ENCODE data around the gene DNAH14.

Gene DNAH14

DNA sequence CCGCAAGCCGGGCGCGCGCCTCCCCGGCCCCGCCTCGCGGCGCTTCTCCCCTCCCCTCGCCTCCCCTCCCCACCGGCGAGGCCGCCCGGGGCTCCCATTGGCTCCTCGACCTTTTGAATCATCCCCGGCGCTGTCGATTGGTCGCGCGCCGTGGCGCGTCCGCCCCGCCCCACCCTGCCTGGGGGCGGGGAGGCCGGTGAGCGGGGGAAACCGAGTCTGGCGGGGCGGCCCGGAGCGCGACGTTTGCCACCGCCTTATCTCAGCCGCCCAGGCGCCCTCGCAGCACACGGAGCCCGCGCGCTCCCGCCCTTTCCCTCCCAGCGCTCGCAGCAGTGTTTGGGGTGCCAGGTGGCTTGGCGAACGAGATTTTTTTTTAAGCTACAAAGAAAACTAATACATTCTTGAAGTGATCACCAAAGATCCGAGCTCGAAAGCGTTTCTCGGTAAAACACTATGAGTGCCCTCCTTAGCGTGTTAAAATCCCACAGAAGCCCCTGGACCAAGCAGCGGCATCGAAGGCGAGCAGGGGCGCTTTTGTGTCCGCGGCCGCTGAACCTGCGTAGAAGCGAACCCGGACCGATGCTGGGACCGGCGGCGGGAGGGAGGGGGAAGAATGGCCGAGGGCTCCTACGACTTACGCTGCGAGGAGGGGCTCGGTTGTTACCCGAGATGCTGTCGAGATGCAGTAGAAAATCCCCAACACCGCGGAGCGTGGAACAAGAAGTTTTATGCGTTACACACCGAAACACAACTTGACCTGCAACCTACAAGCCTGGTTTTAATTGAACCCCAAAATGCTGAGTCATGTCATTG lies 498.8 kb downstream of the DNAH14 start (continued):
- TF ChIP-seq, protein P1, sequence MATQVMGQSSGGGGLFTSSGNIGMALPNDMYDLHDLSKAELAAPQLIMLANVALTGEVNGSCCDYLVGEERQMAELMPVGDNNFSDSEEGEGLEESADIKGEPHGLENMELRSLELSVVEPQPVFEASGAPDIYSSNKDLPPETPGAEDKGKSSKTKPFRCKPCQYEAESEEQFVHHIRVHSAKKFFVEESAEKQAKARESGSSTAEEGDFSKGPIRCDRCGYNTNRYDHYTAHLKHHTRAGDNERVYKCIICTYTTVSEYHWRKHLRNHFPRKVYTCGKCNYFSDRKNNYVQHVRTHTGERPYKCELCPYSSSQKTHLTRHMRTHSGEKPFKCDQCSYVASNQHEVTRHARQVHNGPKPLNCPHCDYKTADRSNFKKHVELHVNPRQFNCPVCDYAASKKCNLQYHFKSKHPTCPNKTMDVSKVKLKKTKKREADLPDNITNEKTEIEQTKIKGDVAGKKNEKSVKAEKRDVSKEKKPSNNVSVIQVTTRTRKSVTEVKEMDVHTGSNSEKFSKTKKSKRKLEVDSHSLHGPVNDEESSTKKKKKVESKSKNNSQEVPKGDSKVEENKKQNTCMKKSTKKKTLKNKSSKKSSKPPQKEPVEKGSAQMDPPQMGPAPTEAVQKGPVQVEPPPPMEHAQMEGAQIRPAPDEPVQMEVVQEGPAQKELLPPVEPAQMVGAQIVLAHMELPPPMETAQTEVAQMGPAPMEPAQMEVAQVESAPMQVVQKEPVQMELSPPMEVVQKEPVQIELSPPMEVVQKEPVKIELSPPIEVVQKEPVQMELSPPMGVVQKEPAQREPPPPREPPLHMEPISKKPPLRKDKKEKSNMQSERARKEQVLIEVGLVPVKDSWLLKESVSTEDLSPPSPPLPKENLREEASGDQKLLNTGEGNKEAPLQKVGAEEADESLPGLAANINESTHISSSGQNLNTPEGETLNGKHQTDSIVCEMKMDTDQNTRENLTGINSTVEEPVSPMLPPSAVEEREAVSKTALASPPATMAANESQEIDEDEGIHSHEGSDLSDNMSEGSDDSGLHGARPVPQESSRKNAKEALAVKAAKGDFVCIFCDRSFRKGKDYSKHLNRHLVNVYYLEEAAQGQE (tag by site-specific recombination; IDR thresholded peaks at IDR 0.05): no peak
- TF ChIP-seq ZNF785 (tag by site-specific recombination; IDR thresholded peaks at IDR 0.05): no peak
- TF ChIP-seq SP7 (tag by site-specific recombination; IDR thresholded peaks at IDR 0.05): peak; percentile 72; the same call in 1 of the 2 replicates
- TF ChIP-seq YY1 (tag by site-specific recombination; IDR thresholded peaks at IDR 0.05): peak; percentile 49; the same call in 1 of the 2 replicates
- TF ChIP-seq ZNF248 (tag by site-specific recombination; IDR thresholded peaks at IDR 0.05): no peak
- no peak for TF ChIP-seq ZNF837 (tag by site-specific recombination; IDR thresholded peaks at IDR 0.05)
- TF ChIP-seq, protein P2, sequence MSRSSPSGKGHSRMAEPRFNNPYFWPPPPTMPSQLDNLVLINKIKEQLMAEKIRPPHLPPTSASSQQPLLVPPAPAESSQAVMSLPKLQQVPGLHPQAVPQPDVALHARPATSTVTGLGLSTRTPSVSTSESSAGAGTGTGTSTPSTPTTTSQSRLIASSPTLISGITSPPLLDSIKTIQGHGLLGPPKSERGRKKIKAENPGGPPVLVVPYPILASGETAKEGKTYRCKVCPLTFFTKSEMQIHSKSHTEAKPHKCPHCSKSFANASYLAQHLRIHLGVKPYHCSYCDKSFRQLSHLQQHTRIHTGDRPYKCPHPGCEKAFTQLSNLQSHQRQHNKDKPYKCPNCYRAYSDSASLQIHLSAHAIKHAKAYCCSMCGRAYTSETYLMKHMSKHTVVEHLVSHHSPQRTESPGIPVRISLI (tag by site-specific recombination; IDR thresholded peaks at IDR 0.05): no peak; the same call in 1 of the 2 replicates
- TF ChIP-seq, protein P3, sequence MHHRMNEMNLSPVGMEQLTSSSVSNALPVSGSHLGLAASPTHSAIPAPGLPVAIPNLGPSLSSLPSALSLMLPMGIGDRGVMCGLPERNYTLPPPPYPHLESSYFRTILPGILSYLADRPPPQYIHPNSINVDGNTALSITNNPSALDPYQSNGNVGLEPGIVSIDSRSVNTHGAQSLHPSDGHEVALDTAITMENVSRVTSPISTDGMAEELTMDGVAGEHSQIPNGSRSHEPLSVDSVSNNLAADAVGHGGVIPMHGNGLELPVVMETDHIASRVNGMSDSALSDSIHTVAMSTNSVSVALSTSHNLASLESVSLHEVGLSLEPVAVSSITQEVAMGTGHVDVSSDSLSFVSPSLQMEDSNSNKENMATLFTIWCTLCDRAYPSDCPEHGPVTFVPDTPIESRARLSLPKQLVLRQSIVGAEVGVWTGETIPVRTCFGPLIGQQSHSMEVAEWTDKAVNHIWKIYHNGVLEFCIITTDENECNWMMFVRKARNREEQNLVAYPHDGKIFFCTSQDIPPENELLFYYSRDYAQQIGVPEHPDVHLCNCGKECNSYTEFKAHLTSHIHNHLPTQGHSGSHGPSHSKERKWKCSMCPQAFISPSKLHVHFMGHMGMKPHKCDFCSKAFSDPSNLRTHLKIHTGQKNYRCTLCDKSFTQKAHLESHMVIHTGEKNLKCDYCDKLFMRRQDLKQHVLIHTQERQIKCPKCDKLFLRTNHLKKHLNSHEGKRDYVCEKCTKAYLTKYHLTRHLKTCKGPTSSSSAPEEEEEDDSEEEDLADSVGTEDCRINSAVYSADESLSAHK (tag by site-specific recombination; IDR thresholded peaks at IDR 0.05): no peak
- TF ChIP-seq OVOL3 (tag by site-specific recombination; IDR thresholded peaks at IDR 0.05): 0 out of 2 replicates have a peak, but pooled peaks have one; percentile 42
- TF ChIP-seq SP3 (tag by site-specific recombination; IDR thresholded peaks at IDR 0.05): peak; percentile 97
- no peak for TF ChIP-seq ZNF140 (tag by site-specific recombination; IDR thresholded peaks at IDR 0.05)
- TF ChIP-seq FEZF1 (tag by site-specific recombination; IDR thresholded peaks at IDR 0.05): no peak
- peak; percentile 31; the same call in 1 of the 2 replicates for TF ChIP-seq ZNF133 (tag by site-specific recombination; IDR thresholded peaks at IDR 0.05)
- no peak for TF ChIP-seq RBAK (tag by site-specific recombination; IDR thresholded peaks at IDR 0.05)
- TF ChIP-seq, protein P4, sequence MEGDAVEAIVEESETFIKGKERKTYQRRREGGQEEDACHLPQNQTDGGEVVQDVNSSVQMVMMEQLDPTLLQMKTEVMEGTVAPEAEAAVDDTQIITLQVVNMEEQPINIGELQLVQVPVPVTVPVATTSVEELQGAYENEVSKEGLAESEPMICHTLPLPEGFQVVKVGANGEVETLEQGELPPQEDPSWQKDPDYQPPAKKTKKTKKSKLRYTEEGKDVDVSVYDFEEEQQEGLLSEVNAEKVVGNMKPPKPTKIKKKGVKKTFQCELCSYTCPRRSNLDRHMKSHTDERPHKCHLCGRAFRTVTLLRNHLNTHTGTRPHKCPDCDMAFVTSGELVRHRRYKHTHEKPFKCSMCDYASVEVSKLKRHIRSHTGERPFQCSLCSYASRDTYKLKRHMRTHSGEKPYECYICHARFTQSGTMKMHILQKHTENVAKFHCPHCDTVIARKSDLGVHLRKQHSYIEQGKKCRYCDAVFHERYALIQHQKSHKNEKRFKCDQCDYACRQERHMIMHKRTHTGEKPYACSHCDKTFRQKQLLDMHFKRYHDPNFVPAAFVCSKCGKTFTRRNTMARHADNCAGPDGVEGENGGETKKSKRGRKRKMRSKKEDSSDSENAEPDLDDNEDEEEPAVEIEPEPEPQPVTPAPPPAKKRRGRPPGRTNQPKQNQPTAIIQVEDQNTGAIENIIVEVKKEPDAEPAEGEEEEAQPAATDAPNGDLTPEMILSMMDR (tag by site-specific recombination; IDR thresholded peaks at IDR 0.05): no peak
- TF ChIP-seq ZFP37 (tag by site-specific recombination; IDR thresholded peaks at IDR 0.05): peak; percentile 96
- TF ChIP-seq ZNF660 (tag by site-specific recombination; IDR thresholded peaks at IDR 0.05): no peak; the same call in none of the 2 replicates
- TF ChIP-seq ZNF658 (tag by site-specific recombination; IDR thresholded peaks at IDR 0.05): no peak
- TF ChIP-seq ZSCAN30 (tag by site-specific recombination; IDR thresholded peaks at IDR 0.05): peak; percentile 13; the same call in 1 of the 2 replicates
- TF ChIP-seq, protein P5, sequence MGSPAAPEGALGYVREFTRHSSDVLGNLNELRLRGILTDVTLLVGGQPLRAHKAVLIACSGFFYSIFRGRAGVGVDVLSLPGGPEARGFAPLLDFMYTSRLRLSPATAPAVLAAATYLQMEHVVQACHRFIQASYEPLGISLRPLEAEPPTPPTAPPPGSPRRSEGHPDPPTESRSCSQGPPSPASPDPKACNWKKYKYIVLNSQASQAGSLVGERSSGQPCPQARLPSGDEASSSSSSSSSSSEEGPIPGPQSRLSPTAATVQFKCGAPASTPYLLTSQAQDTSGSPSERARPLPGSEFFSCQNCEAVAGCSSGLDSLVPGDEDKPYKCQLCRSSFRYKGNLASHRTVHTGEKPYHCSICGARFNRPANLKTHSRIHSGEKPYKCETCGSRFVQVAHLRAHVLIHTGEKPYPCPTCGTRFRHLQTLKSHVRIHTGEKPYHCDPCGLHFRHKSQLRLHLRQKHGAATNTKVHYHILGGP (tag by site-specific recombination; IDR thresholded peaks at IDR 0.05): no peak
- no peak for TF ChIP-seq ZNF571 (tag by site-specific recombination; IDR thresholded peaks at IDR 0.05)
- TF ChIP-seq ZNF221 (tag by site-specific recombination; IDR thresholded peaks at IDR 0.05; ENCODE audit: borderline replicate concordance): no peak
- no peak for TF ChIP-seq ZNF426 (tag by site-specific recombination; IDR thresholded peaks at IDR 0.05)
- peak; percentile 96 for TF ChIP-seq ZNF501 (tag by site-specific recombination; IDR thresholded peaks at IDR 0.05)
- no peak for TF ChIP-seq ZNF621 (tag by site-specific recombination; IDR thresholded peaks at IDR 0.05)
- no peak for TF ChIP-seq ZNF433 (tag by site-specific recombination; IDR thresholded peaks at IDR 0.05; ENCODE audit: low read depth)
- peak; percentile 51; the same call in 1 of the 2 replicates for TF ChIP-seq ZNF843 (tag by site-specific recombination; IDR thresholded peaks at IDR 0.05)
- no peak for TF ChIP-seq ZNF16 (tag by site-specific recombination; IDR thresholded peaks at IDR 0.05; ENCODE audit: low read depth)
- TF ChIP-seq ZNF114 (tag by site-specific recombination; IDR thresholded peaks at IDR 0.05): no peak
- no peak for TF ChIP-seq ZNF791 (tag by site-specific recombination; IDR thresholded peaks at IDR 0.05)
- peak; percentile 92 for TF ChIP-seq KLF10 (tag by site-specific recombination; IDR thresholded peaks at IDR 0.05)
- no peak for TF ChIP-seq HOXD13 (CRISPR knock-in tag; IDR thresholded peaks at IDR 0.05; ENCODE audit: borderline replicate concordance)
